Urothelium cell line (cell line): ENCODE measurements around the gene SEC14L2.
"Not testable (repeated sequence)": the region's sequence is repeated elsewhere in the genome, so short reads cannot be mapped to it uniquely, and the experiment has no call there.

Source experiments
- DNase-seq: peaks from one replicate; pipeline ENCODE4 v3.0.0; 2011; ENCODE audit warnings: low spot score, mixed read lengths
- FAIRE-seq: peaks from 2 replicates; lab custom pipeline; 2011; peaks lifted over from hg19 to GRCh38; lab: Jason Lieb, UNC

SEC14L2 gene

GRCh38 chr22:30373331-30374325 is 23.2 kb upstream of the SEC14L2 start:
- FAIRE-seq (no peak), DNase-seq (no peak)

- FAIRE-seq (no peak), DNase-seq (no peak)
Observed at GRCh38 chr22:30375312-30375849, 21.4 kb upstream of the SEC14L2 start.

- no peak for DNase-seq
- no peak for FAIRE-seq
Observed at GRCh38 chr22:30380011-30380410, 16.8 kb upstream of the SEC14L2 start.

GRCh38 chr22:30381264-30381663 is 15.6 kb upstream of the SEC14L2 start:
- FAIRE-seq (peak; percentile 35), DNase-seq (no peak)

- FAIRE-seq = no peak
- DNase-seq = no peak
Observed at GRCh38 chr22:30382340-30382739, 14.5 kb upstream of the SEC14L2 start.

- DNase-seq = no peak
- no peak for FAIRE-seq
Observed at GRCh38 chr22:30383061-30383460, 13.8 kb upstream of the SEC14L2 start.

- DNase-seq = no peak
- FAIRE-seq = no peak
Observed at GRCh38 chr22:30385942-30386341, 10.9 kb upstream of the SEC14L2 start.

GRCh38 chr22:30386608-30386959 is 10.2 kb upstream of the SEC14L2 start:
- DNase-seq = no peak
- peak; percentile 23 for FAIRE-seq

GRCh38 chr22:30386960-30387827 is 9.6 kb upstream of the SEC14L2 start, which contains the start of gene RNF215:
Gene RNF215, minus strand, starts transcription at chr22:30387411. Its CDS starts 98 bp downstream, at chr22:30387313.
- peak; percentile 98 for DNase-seq
- peak; percentile 91 for FAIRE-seq

- no peak for DNase-seq
- FAIRE-seq = peak; percentile 42
Observed at GRCh38 chr22:30390974-30391691, 5.7 kb upstream of the SEC14L2 start.

GRCh38 chr22:30392661-30393321 is 4.0 kb upstream of the SEC14L2 start:
- FAIRE-seq (no peak), DNase-seq (no peak)

- FAIRE-seq = no peak
Observed at GRCh38 chr22:30393322-30393680, 3.5 kb upstream of the SEC14L2 start.

GRCh38 chr22:30393885-30394284 is 2.9 kb upstream of the SEC14L2 start:
- FAIRE-seq = no peak
- no peak for DNase-seq

More at GRCh38 chr22:30393322-30393680, 3.5 kb upstream of the SEC14L2 start:
- no peak for DNase-seq

GRCh38 chr22:30397656-30398635 is 1.1 kb downstream of the SEC14L2 start:
- DNase-seq (no peak), FAIRE-seq (peak; percentile 74)

GRCh38 chr22:30398685-30399680 is 2.2 kb downstream of the SEC14L2 start:
- DNase-seq (no peak), FAIRE-seq (no peak)

GRCh38 chr22:30399718-30400117 is 2.9 kb downstream of the SEC14L2 start:
- DNase-seq (no peak), FAIRE-seq (no peak)

GRCh38 chr22:30400159-30400558 is 3.3 kb downstream of the SEC14L2 start:
- FAIRE-seq (no peak), DNase-seq (no peak)

GRCh38 chr22:30401024-30401423 is 4.2 kb downstream of the SEC14L2 start:
- FAIRE-seq, DNase-seq: not testable (repeated sequence)
